ENCODE results near the gene DNAJC3. TPM values are rescaled to one million over a fixed set of nuclear protein-coding genes. Genes with fewer than 3 reads are reported as not detected.
A peak's percentile ranks its signal among the peaks of the same experiment; 100 is the strongest.

Gene DNAJC3
- total RNA-seq, 6 experiments from 2014 or later = 49.0 to 64.3 (median 51.7) TPM

DNA sequence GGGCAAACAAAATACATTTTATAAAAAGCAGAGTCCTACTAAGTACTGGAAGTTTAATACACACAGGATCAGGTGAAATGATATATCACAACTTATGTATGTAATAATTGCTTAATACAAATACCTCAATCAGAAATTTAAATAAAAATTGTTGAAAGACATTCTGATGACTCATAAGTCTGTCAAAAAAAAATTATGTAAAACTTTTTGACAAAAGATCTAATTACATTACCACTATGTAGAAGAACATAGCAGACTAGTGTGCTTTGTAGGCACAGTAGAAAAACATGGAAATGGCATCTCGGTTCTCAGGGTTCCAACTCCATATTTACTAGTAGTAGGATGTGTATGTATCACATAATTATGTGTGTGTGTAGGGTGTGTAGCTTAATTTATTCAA is 156.2 kb downstream of the DNAJC3 start:
- ATAC-seq = no peak
- Histone ChIP-seq H3K9me3 (peaks cover 0 to 4% (median 0%) of the 10 kb centered on the region in 4 donors), H3K27me3 (no peaks in the 10 kb centered on the region), H3K36me3 (no peaks in the 10 kb centered on the region), H3K27ac (no peak overlapping the region), H3K4me1 (no peaks in the 10 kb centered on the region), H3K4me3 (no peak overlapping the region)
- no peak for DNase-seq
- 64% methylated on average over 1 of the region's 1 CpG for WGBS (ENCODE audit: insufficient coverage, low coverage, low lambda C conversion rate, missing lambda C conversion rate)
- TF ChIP-seq POLR2A (IDR thresholded peaks at IDR 0.05) = no peak
- TF ChIP-seq, protein P1, sequence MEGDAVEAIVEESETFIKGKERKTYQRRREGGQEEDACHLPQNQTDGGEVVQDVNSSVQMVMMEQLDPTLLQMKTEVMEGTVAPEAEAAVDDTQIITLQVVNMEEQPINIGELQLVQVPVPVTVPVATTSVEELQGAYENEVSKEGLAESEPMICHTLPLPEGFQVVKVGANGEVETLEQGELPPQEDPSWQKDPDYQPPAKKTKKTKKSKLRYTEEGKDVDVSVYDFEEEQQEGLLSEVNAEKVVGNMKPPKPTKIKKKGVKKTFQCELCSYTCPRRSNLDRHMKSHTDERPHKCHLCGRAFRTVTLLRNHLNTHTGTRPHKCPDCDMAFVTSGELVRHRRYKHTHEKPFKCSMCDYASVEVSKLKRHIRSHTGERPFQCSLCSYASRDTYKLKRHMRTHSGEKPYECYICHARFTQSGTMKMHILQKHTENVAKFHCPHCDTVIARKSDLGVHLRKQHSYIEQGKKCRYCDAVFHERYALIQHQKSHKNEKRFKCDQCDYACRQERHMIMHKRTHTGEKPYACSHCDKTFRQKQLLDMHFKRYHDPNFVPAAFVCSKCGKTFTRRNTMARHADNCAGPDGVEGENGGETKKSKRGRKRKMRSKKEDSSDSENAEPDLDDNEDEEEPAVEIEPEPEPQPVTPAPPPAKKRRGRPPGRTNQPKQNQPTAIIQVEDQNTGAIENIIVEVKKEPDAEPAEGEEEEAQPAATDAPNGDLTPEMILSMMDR (IDR thresholded peaks at IDR 0.05) = no peak
- intact Hi-C loops (cut with DNase I) = no loop called here

DNA sequence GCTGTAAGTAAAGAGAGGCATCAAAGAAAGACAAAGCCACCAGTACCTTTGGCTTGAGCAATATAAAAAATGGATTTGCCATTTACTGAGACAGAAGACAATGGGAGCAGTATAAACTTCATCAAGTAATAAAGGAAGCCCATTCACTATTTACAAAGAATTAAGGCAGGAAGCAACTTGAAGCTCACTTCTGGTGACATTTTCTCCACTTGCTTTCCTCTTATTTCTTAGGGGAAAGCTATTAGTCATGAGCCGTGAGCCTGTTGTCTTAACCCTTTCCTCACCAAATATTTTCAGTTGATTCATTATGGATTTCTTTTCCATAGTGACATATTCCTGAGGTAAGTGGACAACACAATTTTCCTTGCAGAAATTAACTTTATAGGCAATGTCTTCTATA is 156.8 kb downstream of the DNAJC3 start:
- H3K27ac ChIP-seq = no peak overlapping the region
- intact Hi-C loops (cut with DNase I) = no loop called here
- no peaks in the 10 kb centered on the region for H3K36me3 ChIP-seq
- no peaks in the 10 kb centered on the region for H3K4me1 ChIP-seq
- peaks cover 0 to 10% (median 0%) of the 10 kb centered on the region in 4 donors for H3K9me3 ChIP-seq
- TF ChIP-seq, protein P1 (IDR thresholded peaks at IDR 0.05) = no peak
- TF ChIP-seq POLR2A (IDR thresholded peaks at IDR 0.05) = no peak
- DNase-seq (no peak), ATAC-seq (no peak)
- WGBS (ENCODE audit: insufficient coverage, low coverage, low lambda C conversion rate, missing lambda C conversion rate) = 0% methylated on average over 1 of the region's 1 CpG
- H3K4me3 ChIP-seq = no peak overlapping the region
- no peaks in the 10 kb centered on the region for H3K27me3 ChIP-seq

DNA sequence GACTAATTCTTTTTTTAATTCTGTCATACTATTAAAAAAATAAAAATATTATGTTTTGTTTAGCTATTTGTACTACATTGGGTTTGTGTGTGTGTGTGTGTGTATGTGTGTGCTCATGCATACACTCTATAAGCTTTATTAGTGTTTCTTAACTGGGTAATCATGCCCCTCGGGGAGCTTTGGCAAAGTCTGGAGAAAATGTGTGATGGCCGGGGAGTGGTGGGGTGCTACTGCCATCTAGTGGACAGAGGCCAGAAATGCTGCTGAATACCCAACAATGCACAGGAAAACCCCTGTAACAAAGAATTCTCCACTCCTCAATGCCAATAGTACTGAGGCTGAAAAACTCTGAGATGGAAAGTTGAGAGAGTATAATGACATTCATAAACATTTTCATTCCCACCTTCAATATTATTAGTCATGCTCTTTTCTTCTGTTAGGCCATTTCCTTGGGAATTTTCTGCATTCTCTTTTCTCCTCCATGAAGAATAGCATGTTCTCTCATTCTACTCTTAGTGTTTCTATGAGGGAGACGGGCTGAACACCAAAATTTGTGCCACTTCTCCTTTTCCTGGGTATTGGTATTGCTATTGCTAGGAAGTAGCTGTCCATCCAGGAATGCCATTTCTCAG is 157.3 kb downstream of the DNAJC3 start:
- intact Hi-C loops (cut with DNase I) = no loop called here
- ATAC-seq = peak; percentile 94 to 99 (median 98)

DNA sequence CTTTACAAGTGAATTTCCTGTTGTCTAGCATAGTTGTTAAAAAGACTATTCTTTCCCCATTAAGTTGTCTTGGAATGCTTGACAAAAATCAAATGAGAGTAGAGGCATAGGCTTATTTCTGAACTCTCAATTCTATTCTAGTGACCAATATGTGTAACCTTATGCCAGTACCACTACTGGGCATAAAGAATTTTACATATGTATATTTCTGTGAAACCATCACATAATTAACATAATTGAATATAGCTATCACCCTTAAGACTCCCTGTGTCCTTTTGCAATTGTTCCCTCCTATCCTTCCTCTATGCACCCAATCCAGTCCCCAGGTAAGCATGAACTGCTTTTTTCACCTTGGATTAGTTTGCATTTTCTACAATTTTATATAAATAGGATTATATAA is 165.0 kb downstream of the DNAJC3 start:
- DNase-seq (no peak), ATAC-seq (no peak)
- no peak overlapping the region for H3K27ac ChIP-seq
- intact Hi-C loops (cut with DNase I) = no loop called here
- TF ChIP-seq, protein P1 (IDR thresholded peaks at IDR 0.05) = no peak
- no peak for TF ChIP-seq POLR2A (IDR thresholded peaks at IDR 0.05)
- H3K27me3 ChIP-seq = no peaks in the 10 kb centered on the region
- no peaks in the 10 kb centered on the region for H3K4me1 ChIP-seq
- no peak overlapping the region for H3K4me3 ChIP-seq
- H3K36me3 ChIP-seq = no peaks in the 10 kb centered on the region
- peaks cover 0 to 11% (median 0%) of the 10 kb centered on the region in 4 donors for H3K9me3 ChIP-seq

More for the DNA sequence above, 157.3 kb downstream of the DNAJC3 start:
- TF ChIP-seq, protein P1 (IDR thresholded peaks at IDR 0.05) = peak; percentile 89 to 94 (median 93)
- no peak for TF ChIP-seq POLR2A (IDR thresholded peaks at IDR 0.05)
- Histone ChIP-seq H3K36me3 (no peaks in the 10 kb centered on the region), H3K4me1 (no peaks in the 10 kb centered on the region), H3K9me3 (peaks cover 0 to 11% (median 0%) of the 10 kb centered on the region in 4 donors), H3K4me3 (no peak overlapping the region), H3K27me3 (no peaks in the 10 kb centered on the region), H3K27ac (no peak overlapping the region)
- peak; percentile 44 to 65 (median 63) for DNase-seq
- WGBS (ENCODE audit: insufficient coverage, low coverage, low lambda C conversion rate, missing lambda C conversion rate) = 19% methylated on average over 3 of the region's 3 CpGs

Measured in right lobe of liver (tissue), 6 donors.